ENCODE data around the gene UBLCP1. TPM values are rescaled to one million over a fixed set of nuclear protein-coding genes. Genes with fewer than 3 reads are reported as not detected.

UBLCP1 gene
- total RNA-seq, 4 donors from 2014 or later = 14.9 to 21.1 (median 19.3) TPM

GRCh38 chr5:159317849-159318248 lies 54.8 kb downstream of the UBLCP1 start:
- H3K36me3 ChIP-seq = no peaks in the 10 kb centered on the region
- TF ChIP-seq CTCF (IDR thresholded peaks at IDR 0.05) = no peak
- no peak for DNase-seq
- no peak overlapping the region for H3K27ac ChIP-seq
- 63 to 70% methylated on average over 2 of the region's 2 CpGs for WGBS, 2 donors
- intact Hi-C loops (cut with DNase I) = no loop called here
- no peaks in the 10 kb centered on the region for H3K27me3 ChIP-seq
- H3K4me3 ChIP-seq (replicated peaks in 1 of 3) = no peak overlapping the region
- no peaks in the 10 kb centered on the region for H3K4me1 ChIP-seq
- H3K9me3 ChIP-seq = no peaks in the 10 kb centered on the region

- no peaks in the 10 kb centered on the region for H3K4me1 ChIP-seq
- no peak overlapping the region for H3K4me3 ChIP-seq (replicated peaks in 1 of 3)
- no peaks in the 10 kb centered on the region for H3K9me3 ChIP-seq
- H3K36me3 ChIP-seq = no peaks in the 10 kb centered on the region
- H3K27ac ChIP-seq = no peak overlapping the region
- H3K27me3 ChIP-seq = no peaks in the 10 kb centered on the region
- intact Hi-C loops (cut with DNase I) = no loop called here
- TF ChIP-seq CTCF (IDR thresholded peaks at IDR 0.05) (no peak), POLR2A (IDR thresholded peaks at IDR 0.05) (no peak)
- 73 to 77% methylated on average over 4 of the region's 4 CpGs for WGBS, 2 donors
- DNase-seq = no peak
Observed at GRCh38 chr5:159318448-159318847, 55.4 kb downstream of the UBLCP1 start.

- no peaks in the 10 kb centered on the region for H3K36me3 ChIP-seq
- no peaks in the 10 kb centered on the region for H3K9me3 ChIP-seq
- intact Hi-C loops (cut with DNase I) = no loop called here
- no peak overlapping the region for H3K4me3 ChIP-seq (replicated peaks in 1 of 3)
- H3K4me1 ChIP-seq = no peaks in the 10 kb centered on the region
- H3K27ac ChIP-seq = no peak overlapping the region
- no peak for DNase-seq
- TF ChIP-seq CTCF (IDR thresholded peaks at IDR 0.05) = no peak
- no peak for TF ChIP-seq POLR2A (IDR thresholded peaks at IDR 0.05)
- no peaks in the 10 kb centered on the region for H3K27me3 ChIP-seq
- WGBS, 2 donors = 80 to 94% methylated on average over 3 of the region's 3 CpGs
Observed at GRCh38 chr5:159319363-159319762, 56.3 kb downstream of the UBLCP1 start.

- TF ChIP-seq CTCF (IDR thresholded peaks at IDR 0.05) (no peak), POLR2A (IDR thresholded peaks at IDR 0.05) (no peak)
- 52 to 72% methylated on average over 2 of the region's 2 CpGs for WGBS, 2 donors
Observed at GRCh38 chr5:159319832-159320231, 56.7 kb downstream of the UBLCP1 start.

GRCh38 chr5:159322180-159322579 lies 59.1 kb downstream of the UBLCP1 start:
- no peak for DNase-seq
- Histone ChIP-seq H3K4me3 (replicated peaks in 1 of 3) (no peak overlapping the region), H3K27me3 (no peaks in the 10 kb centered on the region), H3K36me3 (no peaks in the 10 kb centered on the region), H3K27ac (no peak overlapping the region), H3K9me3 (no peaks in the 10 kb centered on the region), H3K4me1 (no peaks in the 10 kb centered on the region)
- TF ChIP-seq POLR2A (IDR thresholded peaks at IDR 0.05) (no peak), CTCF (IDR thresholded peaks at IDR 0.05) (no peak)
- 87 to 92% methylated on average over 6 of the region's 6 CpGs for WGBS, 2 donors
- intact Hi-C loops (cut with DNase I) = no loop called here

More at GRCh38 chr5:159319832-159320231, 56.7 kb downstream of the UBLCP1 start:
- Histone ChIP-seq H3K36me3 (no peaks in the 10 kb centered on the region), H3K4me3 (replicated peaks in 1 of 3) (no peak overlapping the region), H3K9me3 (no peaks in the 10 kb centered on the region), H3K27ac (no peak overlapping the region), H3K27me3 (no peaks in the 10 kb centered on the region), H3K4me1 (no peaks in the 10 kb centered on the region)
- DNase-seq = no peak
- intact Hi-C loops (cut with DNase I) = no loop called here

Data from thyroid gland (tissue), 4 donors.